IPS-11a (cell line): Measurements from ENCODE around the gene ADAM15.

Experiments
- H3K4me3 ChIP-seq: one replicate; pipeline ENCODE4 v1.5.1; 2013; ENCODE audit warnings: low read depth, low read length, control low read depth

ADAM15 gene

DNA sequence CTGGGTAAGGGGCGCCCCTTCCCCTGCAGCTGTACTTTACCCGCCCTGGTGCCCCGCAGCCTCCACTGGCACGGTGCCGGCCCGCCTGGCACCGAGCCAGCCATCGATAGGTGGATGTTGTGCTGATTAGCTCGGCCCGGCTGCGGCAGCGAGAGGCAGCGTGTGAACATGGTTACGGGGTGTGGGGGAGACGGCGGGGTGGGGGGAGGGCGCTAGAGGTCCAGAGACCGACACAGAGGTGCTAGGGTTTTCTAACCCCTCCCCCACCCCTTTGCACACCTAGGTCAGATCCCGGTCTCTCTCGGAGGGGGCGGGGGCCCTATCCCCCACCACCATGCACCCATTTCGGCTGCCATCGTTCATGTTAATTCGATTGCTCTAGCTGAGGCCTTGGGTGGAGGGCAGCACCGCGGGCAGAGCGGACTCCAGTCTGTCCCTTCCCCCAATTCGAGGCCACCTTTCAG lies 19.1 kb downstream of the ADAM15 start:
- H3K4me3 ChIP-seq: peak overlapping the region; percentile 48

GRCh38 chr1:155070721-155071569 lies 19.8 kb downstream of the ADAM15 start:
- H3K4me3 ChIP-seq: peak overlapping the region; percentile 48

DNA sequence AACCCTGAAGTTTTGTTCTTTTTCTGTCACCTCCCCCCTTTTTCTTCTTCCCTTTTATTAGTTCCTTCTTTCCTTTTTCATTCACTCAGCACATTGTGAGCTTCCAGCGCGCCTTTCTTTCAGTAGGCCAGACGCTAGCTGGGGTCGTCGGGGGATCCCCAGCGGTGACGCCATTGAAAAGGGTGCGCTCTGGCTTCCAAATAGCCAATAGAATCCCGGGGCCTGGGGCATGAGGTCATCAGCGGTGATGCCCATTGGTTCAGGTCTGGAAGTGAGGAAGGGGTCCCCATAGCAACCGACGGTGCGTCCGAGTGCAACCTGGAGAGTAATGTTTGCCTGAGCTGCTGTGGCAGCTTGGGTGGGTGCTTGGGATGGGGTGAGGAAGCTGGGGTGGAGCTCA lies 20.6 kb downstream of the ADAM15 start:
- H3K4me3 ChIP-seq: no peak overlapping the region

GRCh38 chr1:155072531-155073289 lies 21.6 kb downstream of the ADAM15 start:
- no peak overlapping the region for H3K4me3 ChIP-seq

DNA sequence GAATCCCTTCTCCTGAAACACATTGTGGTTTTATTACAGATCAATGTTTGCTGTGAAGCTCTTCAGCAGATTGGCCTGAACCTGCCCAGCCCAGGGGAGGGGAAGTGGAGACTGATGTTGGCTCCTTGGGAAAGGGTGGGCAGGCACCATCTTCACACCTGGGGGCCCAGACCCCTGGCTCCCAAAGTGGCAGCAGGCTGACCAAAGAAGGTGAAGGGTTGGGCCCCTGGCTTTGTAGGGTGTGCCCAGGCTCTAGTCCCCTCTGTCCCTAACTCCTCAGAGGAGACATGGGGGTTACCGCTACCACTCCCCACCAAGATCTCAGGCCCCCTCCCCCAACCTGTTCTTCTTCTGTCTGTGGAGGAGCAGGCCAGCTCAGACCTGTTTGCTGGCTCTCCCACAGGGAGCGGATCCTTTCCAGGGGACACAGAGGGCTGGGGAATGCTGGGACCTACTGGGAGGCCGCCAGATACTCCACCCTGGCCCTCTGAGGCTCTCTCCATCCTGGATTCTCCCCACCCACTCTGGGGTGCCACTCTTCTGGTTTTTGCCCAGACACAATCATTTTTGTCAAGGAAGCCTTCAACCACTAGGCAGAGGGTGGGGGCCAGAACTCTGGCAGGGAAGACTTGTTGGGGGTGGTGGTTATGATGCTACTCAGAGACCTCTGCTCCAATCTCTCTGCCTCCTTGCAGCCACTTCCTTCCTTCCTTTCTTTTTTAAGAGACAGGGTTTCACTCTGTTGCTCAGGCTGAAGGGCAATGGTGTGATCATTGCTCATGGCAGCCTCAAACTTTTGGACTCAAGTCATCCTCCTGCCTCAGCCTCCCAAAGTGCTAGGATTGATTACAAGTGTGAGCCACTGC lies 22.5 kb downstream of the ADAM15 start:
- no peak overlapping the region for H3K4me3 ChIP-seq

- no peak overlapping the region for H3K4me3 ChIP-seq
Measured at GRCh38 chr1:155075535-155075934, 24.4 kb downstream of the ADAM15 start.

GRCh38 chr1:155076371-155076770 lies 25.3 kb downstream of the ADAM15 start:
- H3K4me3 ChIP-seq: no peak overlapping the region

- H3K4me3 ChIP-seq: no peak overlapping the region
Measured at GRCh38 chr1:155077346-155077745, 26.2 kb downstream of the ADAM15 start.

GRCh38 chr1:155077758-155078445 lies 26.8 kb downstream of the ADAM15 start:
- H3K4me3 ChIP-seq: peak overlapping the region; percentile 21

DNA sequence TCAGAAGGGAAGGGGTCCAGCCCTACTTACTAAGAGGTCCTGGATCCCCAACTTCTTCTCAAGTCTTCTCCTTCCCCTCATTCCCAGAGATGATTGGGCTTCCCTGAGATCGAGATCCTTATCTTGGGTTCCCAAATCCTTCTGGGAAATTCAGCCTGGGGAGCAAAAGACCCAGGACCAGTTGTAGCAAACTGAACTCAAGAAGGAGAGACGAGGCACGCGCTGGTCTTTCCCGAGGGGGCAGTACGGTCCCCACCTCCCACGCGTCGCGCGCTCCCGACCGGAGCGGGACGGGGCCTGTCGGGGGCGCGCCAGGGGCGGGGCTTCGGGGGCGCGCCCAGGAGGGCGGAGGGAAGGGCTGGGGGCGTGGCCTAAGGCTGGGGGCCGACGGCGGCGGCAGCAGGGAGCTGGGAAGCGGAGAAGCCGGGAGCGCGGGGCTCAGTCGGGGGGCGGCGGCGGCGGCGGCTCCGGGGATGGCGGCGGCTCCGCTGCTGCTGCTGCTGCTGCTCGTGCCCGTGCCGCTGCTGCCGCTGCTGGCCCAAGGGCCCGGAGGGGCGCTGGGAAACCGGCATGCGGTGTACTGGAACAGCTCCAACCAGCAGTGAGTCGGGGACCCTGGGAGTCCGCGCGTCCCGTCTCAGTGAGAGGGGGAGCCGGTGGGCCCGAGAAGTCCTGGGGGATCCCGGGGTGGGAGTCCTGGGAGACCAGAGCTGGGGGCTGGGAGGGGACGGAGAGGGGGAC lies 27.5 kb downstream of the ADAM15 start, which contains the start of gene EFNA3:
Gene EFNA3, plus strand, starts transcription at position 369 of the 741 bp plus-strand sequence. Its CDS starts 105 bp downstream, at position 474.
- peak within 1 kb of the TSS; percentile 31 for H3K4me3 ChIP-seq

- peak overlapping the region; percentile 31 for H3K4me3 ChIP-seq
Measured at GRCh38 chr1:155079210-155079486, 28.0 kb downstream of the ADAM15 start.

DNA sequence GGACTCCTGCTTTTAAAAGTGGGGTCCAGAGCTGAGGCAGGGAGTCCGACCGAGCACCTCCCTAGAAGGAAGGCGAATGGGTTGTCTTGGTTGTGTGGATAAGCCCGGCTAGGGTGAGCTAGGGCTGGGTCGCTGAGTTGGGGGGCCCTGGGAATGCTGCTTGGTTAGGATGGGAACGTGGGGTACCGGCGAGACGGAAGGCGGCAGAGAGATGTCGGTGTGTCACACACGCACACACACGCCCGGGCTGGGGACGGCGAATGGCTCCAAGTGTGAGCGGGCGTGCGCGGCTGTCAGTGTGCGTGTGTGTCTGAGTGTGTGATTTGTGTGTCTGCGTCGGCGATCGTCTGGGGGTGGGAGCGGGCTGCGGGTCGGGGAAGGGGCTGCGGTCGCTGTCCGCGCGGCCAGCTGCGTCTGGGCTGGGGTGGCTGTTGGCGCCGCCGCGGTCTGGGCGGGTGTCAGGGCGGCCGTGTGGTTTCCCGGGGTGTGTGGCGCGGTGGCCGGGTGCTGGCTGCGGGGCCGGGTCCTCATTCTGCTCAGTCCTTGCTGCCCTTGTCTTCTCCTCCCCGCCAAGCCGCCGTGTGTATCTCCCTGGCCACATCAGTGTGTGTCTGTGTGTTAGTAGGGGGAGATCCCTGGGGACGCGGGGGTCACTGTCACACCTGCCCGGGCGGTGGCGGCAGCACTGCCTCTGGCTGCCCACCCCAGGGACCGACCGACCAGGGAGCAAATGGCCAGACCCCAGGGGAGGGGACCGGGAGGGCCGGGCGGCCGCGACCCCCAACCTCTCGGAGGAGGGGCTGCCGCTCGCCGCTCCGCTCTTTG lies 28.6 kb downstream of the ADAM15 start:
- H3K4me3 ChIP-seq: peak overlapping the region; percentile 31

DNA sequence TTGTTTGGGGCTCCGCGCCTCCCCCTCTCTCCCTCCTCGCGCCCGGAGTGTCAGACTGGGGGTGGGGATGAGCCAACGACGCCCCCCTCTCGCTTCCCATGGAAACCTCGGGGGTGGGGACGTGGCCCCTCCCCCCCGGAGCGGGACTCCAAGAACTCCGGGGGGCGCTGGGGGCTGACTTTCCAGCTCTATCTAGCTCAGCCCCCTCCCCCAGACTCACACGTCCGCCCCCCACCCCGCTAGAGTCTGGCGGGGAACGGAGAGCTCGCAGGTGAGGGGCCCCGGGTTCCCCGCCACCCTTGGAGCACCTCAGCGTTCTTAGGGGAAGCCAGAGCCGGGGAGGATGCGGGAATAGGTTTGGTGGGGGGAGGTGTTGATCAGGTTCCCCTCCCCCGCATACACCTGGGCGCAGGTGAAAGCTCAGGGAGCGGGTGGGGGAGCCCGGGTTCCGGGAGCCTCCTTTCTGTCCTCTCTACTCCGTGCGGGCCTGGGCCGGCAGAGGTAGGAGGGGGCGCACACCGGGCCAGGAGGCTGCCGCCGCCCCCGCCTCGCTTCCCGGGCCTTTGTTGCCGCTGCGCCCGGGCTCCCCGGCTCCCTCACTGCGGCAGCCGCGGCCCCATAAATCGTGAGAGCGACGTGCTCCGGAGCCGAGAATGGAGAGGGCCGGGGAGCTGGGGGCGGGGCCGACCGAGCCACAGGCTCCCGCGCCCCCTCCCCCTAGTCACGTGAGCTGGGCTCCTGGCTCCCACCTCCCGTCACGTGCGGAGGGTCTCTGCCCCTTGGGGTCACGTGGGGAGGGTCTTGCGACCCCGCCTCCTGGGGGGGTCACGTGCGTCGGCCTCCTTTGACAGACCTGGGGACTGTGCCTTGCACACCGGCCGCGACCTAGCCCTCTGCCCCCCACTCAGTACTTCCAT lies 29.5 kb downstream of the ADAM15 start:
- H3K4me3 ChIP-seq: peak overlapping the region; percentile 30

GRCh38 chr1:155081472-155082300 lies 30.6 kb downstream of the ADAM15 start:
- no peak overlapping the region for H3K4me3 ChIP-seq

- no peak overlapping the region for H3K4me3 ChIP-seq
Measured at GRCh38 chr1:155082301-155083051, 31.4 kb downstream of the ADAM15 start.

DNA sequence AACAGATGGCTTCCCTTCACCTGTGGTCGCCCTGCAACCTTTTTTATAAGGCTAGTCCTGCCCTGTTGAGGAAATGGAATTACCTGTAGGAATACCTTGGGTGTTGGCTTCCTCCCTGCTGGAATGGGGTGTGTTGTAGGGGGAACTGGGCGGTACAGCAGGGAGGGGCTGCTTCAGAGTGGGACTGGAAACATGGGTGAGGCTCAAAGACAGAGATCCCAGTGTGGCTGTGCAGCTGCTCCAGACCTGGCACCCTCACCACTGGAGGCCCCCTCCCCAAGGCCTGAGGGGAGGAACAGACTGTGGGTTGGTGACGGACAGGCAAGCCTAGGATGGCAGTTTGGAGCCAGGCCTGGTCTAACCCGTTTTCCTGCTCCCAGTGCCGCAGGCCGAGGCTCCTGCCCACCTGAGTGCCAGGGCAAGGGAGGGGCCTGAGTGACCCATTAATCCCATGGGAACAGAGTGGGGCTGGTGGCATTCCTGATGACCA lies 32.0 kb downstream of the ADAM15 start:
- H3K4me3 ChIP-seq: no peak overlapping the region
